Dermis blood vessel endothelial cell (primary cell): Measurements from ENCODE around the gene LRRC56. TPM values are rescaled to one million over a fixed set of nuclear protein-coding genes. Genes with fewer than 3 reads are reported as not detected.
A peak's percentile ranks its signal among the peaks of the same experiment; 100 is the strongest.

Source experiments
- DNase-seq: peaks from one replicate; pipeline ENCODE4 v3.0.0; 2010
- total RNA-seq: library from RNA; depleted of rRNA; stranded (reverse); fragments of >200 nt; gene quantifications from 2 replicates; pipeline ENCODE4 v1.2.3, GENCODE V29; 2014

The LRRC56 gene
- total RNA-seq, 1 donor from 2014 or later, result 0.68 TPM

DNA sequence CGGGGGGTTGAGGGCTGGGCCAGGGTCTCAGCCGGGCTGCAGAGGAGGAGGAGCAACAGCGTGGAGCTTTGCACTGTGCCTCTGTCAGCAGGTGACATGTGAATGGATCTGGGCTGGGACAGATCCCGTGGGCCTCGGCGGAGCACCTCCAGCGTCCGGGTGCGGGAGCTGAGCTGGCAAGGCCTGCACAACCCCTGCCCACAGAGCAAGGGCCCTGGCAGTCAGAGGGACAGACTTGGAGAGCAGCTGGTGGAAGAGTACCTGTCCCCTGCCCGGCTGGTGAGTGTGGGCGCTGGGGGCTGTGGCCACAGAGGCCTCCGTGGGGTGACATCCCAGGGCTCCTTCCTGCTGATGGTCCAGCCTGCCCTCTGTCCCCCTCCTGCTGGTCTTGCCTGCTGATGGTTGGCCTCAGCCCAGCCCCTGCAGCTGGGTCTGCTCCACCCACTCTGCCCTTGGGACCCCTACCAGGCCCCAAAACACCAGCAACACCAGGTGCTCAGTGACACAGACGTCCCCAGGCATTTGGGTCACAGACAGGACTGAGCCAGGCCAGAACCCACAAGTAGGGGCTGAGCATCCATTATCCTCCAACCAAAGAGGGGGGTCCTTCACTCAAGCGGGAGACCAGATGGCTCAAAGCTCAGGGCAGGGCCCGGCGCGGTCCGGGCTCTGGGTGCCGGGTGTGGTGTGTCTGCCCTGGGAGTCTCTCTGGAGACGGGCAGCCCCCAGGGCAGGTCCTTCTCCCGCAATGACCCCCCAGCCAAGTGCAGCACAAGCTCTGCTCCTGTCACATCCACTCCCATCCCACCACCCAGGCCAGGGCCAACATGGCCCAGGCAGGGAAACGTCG, 3.5 kb downstream of the LRRC56 start:
- no peak for DNase-seq

GRCh38 chr11:541433-541885, 4.1 kb downstream of the LRRC56 start:
- DNase-seq, result no peak

DNA sequence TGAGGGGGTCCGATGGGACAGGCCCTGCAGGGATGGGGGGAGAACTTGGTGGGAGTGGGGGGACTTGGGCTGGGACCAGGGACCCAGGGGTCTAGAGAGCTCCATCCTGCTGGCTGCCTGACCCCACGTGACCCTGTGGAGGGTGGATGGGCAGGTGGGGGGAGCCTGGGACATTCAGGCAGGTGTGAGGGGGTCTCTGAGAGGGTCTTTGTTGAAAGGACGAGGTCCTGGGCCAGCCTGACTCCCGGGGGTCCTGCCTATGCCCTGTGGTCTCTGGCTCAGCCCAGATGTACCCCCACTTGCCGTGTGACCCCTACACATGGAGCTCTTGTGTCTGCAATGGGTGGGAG, 7.5 kb downstream of the LRRC56 start:
- no peak for DNase-seq

DNA sequence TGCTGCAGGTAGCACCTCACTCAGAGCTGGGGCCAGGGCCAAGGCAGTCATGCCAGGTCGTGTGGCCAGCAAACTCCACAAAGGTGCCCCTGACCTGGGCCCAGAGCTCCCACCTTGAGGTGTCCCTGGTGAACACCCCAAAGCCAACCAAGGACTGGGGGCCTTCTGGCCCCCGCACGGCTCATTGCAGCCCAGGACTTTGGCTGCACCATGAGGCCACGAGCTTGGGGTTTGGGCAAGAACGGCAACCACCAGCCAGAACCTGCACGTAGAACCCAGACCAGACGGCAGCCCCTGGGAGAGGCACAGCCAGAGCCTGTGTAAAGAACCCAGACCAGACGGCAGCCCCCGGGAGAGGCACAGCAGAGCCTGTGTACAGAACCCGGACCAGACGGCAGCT, 7.8 kb downstream of the LRRC56 start:
- no peak for DNase-seq

DNA sequence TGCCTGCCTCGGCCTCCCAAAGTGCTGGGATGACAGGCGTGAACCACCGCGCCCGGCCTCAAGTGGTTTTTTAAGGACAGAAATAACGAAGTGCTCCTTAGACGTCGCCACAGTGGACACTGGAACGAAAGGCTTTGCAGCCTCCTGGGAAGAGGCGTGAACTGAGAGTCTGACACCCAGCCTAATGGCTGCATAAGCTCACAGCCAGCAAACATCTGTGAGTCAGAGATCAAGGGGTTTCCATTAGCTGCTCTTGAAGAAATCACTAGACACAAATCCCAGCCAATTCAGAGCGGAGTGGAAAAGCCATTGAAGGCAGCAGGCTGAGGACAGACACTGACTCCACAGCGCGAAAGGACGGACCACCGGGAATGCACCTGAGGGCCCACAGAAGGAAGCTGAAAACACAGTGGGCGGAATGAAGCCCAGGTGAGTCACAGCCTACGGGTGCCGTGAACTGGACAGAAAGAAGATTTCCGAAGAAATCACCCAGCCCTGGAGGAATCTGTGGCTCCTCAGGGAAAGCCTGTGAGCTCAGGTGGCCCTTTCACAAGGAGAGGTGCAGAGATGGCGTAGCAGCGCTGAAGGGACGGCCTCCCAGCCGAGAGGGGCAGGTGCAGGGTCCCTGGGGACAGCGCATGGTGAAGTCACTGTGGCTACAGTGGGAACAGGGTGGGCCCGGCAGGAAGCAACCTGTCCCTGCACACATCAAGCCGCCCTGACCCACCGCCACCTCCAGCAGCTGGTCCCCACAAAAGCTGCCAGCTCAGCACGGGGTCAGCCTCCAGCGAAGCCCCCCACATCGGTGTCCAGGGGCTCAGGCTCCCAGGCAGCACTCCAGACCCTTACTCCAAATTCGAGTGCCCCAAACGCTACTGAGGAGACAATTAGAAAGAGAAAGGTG, 11.6 kb downstream of the LRRC56 start:
- peak; percentile 24 for DNase-seq

- no peak for DNase-seq
Measured at GRCh38 chr11:550021-550745, 12.9 kb downstream of the LRRC56 start.

GRCh38 chr11:550746-551085, 13.4 kb downstream of the LRRC56 start:
- no peak for DNase-seq

GRCh38 chr11:551131-551530, 13.8 kb downstream of the LRRC56 start:
- DNase-seq, result no peak

DNA sequence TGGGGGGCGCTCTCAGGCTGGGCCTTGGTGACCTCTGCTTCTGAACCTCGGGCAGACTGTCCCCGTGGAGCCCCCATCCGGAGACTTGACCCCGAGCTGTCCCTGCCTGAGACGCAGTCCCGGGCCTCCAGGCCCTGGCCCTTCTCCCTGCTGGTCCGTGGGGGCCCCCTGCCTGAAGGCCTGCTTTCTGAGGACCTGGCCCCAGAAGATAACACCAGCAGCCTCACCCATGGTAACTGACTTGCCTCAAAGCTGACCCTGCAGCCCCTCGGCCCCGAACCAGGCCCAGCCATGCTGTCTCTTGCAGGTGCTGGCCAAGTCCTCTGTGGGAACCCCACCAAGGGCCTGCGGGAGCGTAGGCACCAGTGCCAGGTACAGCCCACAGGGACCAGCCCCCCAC, 14.3 kb downstream of the LRRC56 start:
- DNase-seq, result no peak

GRCh38 chr11:553083-553987, 16.0 kb downstream of the LRRC56 start:
- DNase-seq, result no peak

DNA sequence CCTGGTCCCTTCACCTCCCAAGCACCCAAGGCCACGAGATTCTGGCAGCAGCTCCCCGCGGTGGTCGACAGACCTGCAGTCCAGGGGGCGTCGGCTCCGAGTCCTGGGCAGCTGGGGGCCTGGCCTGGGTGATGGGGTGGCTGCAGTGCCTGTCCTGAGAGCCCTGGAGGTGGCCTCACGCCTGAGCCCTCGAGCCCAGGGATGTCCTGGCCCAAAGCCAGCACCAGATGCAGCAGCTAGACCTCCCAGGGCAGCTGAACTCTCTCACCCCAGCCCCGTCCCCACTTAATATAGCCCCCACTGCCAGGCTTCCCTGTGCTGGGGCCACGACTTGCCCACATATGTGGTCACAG, 16.6 kb downstream of the LRRC56 start:
- DNase-seq, result no peak

- peak; percentile 53 for DNase-seq
Measured at GRCh38 chr11:554428-555226, 17.3 kb downstream of the LRRC56 start.

GRCh38 chr11:555227-555779, 18.0 kb downstream of the LRRC56 start:
- DNase-seq, result no peak

GRCh38 chr11:555780-556661, 18.7 kb downstream of the LRRC56 start:
- peak; percentile 28 for DNase-seq

- DNase-seq, result no peak
Measured at GRCh38 chr11:556662-557256, 19.4 kb downstream of the LRRC56 start.

DNA sequence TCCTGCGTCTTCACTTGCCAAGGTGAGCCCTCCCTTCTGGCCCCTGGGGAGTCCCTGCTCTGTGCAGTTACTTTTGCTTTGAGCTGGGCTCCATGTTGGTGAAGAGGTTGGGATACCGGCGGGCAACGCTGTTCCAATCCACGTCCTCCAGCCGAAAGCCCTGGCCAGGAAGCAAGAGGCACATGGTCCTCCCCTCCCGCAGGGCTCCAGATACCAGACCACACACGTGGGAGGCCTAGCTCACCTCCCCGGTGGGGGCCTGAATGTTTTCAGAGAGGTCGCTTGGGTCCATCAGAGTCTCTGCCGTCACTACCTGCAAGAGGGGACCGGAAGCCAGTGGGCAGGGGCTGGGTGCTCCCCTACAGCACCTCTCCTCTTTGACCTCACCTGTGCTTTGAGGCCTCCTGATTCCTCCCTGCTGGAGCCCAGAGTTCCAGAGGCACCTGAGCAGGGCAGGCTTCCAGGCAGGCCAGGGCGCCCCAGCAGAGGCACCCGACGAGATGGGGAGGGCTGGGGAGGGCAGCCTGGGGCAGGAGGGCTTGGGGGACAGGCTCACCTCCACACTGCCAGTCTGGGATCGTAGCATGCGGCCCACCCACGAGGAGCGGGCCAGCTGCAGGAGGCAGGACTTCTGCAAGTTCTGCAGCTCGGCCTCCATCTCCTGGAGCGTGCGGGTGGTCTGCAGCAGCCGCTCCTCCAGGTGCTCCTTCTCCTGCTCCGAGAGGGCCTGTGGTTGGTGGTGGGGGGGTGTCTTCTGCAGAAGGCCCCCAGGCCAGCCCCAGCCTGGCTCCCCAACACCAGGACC, 20.2 kb downstream of the LRRC56 start:
- DNase-seq, result no peak

DNA sequence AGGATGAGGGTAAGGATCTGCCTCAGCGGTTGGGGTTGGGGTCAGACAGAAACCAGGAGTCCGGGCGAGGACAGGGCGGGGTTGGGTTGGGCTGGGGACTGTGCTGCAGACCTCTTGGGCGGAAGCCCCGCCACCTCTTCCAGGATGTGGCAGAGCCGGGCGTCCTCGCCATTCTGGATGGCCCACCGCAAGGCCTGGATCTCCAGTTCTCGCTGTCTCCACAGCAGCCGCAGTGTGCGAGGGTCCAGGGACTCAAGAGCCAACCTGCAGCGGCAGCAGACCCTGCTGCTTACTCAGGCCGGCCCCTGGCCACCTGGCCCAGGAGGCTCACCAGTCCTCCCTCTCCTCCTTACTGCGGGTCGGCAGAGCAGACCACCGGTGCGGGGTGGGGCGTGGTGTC, 21.2 kb downstream of the LRRC56 start:
- DNase-seq, result no peak

GRCh38 chr11:559020-559620, 21.8 kb downstream of the LRRC56 start:
- DNase-seq, result no peak
